Loucy (cell line): Measurements from ENCODE around the gene PAX7.

Experiments used
- CTCF ChIP-seq: fragments of 200-600 bp; sonication (generic); conservative IDR thresholded peaks from 2 replicates; pipeline ENCODE4 v1.5.1; 2014; ENCODE audit warnings: mild to moderate bottlenecking, antibody characterized with exemption, low read length
- EZH2phosphoT487 ChIP-seq: fragments of 200-600 bp; IDR thresholded peaks from 2 replicates; pipeline ENCODE4 v1.6.1; 2018; ENCODE audit warnings: antibody characterized with exemption, mild to moderate bottlenecking, moderate library complexity, borderline replicate concordance

DNA sequence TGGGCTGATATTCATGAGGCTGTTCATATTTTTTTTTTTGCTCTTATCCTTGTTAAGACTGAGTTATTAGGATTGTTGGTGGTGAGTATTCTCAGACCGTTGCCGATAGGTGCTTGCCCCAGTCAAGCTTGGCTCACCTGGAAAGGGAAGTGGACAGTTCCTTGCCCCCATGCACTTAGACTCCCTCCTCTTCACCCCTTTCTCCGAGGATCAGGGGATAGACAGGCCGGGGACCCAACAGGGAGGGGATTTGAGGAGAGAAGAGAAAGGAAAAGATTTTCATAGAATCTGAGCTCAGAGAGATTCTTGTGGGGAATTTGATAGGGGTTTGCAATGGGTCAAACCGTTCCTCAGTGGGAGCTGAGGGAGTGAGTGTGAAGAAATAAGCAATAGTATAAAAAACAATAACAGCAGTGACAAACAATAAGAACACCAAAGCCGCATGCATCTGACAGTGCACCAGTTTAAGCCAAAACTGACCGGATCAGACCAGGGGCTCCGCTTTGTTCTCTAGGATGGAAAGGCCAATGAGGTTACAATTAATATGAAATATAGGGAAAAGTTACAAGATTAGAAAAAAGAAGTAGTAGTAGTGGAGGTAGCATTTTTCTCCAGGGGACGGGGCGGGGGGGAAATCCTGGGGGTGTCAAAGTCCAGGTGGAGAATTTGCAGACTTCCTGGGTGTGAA lies 8.9 kb downstream of the PAX7 start:
- TF ChIP-seq CTCF (no peak), EZH2phosphoT487 (no peak)
